Muscle of leg (tissue), 16 donors: ENCODE measurements around the gene KCNQ1OT1. TPM values are rescaled to one million over a fixed set of nuclear protein-coding genes. Genes with fewer than 3 reads are reported as not detected.

Experiments used
- DNase-seq: peaks from one replicate; pipeline ENCODE4 v3.0.0; 2013
- H3K27ac ChIP-seq: one replicate; pipeline ENCODE4 v1.5.1; 2013; ENCODE audit warnings: mild to moderate bottlenecking, low read length, control low read depth
- H3K27me3 ChIP-seq: one replicate; pipeline ENCODE4 v1.6.1; 2013; ENCODE audit warnings: low read length; ENCODE audit not compliant: control insufficient read depth, insufficient read depth
- H3K36me3 ChIP-seq: one replicate; pipeline ENCODE4 v1.6.1; 2013; ENCODE audit warnings: low read length; ENCODE audit not compliant: control insufficient read depth, insufficient read depth
- H3K4me1 ChIP-seq: one replicate; pipeline ENCODE4 v1.6.1; 2013; ENCODE audit warnings: low read length; ENCODE audit not compliant: control insufficient read depth, insufficient read depth
- H3K4me3 ChIP-seq: one replicate; pipeline ENCODE4 v1.5.1; 2013; ENCODE audit warnings: low read length, control low read depth
- H3K9me3 ChIP-seq: replicated peaks from 2 replicates; pipeline ENCODE4 v1.6.1; 2013; ENCODE audit warnings: low read depth, low read length; ENCODE audit not compliant: control insufficient read depth
- WGBS: methylation state at CpG from one replicate; pipeline ENCODE4 v1.1.5; 2013; ENCODE audit warnings: missing lambda C conversion rate; ENCODE audit not compliant: insufficient coverage; 5-methylcytosine and 5-hydroxymethylcytosine counted together
- long read RNA-seq, 11 donors: transcript quantifications; one replicate each; lab custom pipeline, GENCODE V29; 2026
- polyA plus RNA-seq, 8 donors: library from polyadenylated mRNA; unstranded; fragments of 120-200 nt; gene quantifications; one replicate each; pipeline versions ENCODE4 v1.2.1 to v1.2.3, GENCODE V29; 2013; ENCODE audit warnings: inconsistent platforms in 1 of 8, low replicate concordance in 1 of 8; ENCODE audit not compliant: insufficient read length in 8 of 8, insufficient read depth in 1 of 8
- total RNA-seq: library from RNA; stranded (reverse); fragments of 120-200 nt; gene quantifications from one replicate; pipeline ENCODE4 v1.2.4, GENCODE V29; 2013

KCNQ1OT1 gene
- total RNA-seq (10.8 TPM), polyA plus RNA-seq (1 to 10 TPM in 3 of 8 donors, under 1 TPM in 5; 0.45 to 1.5 (median 0.90) TPM)
- long read RNA-seq, donor 1, full-length matches to known transcripts = 43 of 43 reads
- long read RNA-seq, donor 1, partial matches to known transcripts = 0 of 43 reads
- long read RNA-seq, donor 1, other reads (novel, unspliced or antisense) = 0 of 43 reads
- long read RNA-seq, donor 2, full-length matches to known transcripts = 2 of 2 reads
- long read RNA-seq, donor 2, partial matches to known transcripts = 0 of 2 reads
- long read RNA-seq, donor 2, other reads (novel, unspliced or antisense) = 0 of 2 reads
- long read RNA-seq, donor 3, full-length matches to known transcripts = 71 of 71 reads
- long read RNA-seq, donor 3, partial matches to known transcripts = 0 of 71 reads
- long read RNA-seq, donor 3, other reads (novel, unspliced or antisense) = 0 of 71 reads
- long read RNA-seq, donor 4, full-length matches to known transcripts = 28 of 28 reads
- long read RNA-seq, donor 4, partial matches to known transcripts = 0 of 28 reads
- long read RNA-seq, donor 4, other reads (novel, unspliced or antisense) = 0 of 28 reads
- long read RNA-seq, donor 5, full-length matches to known transcripts = 49 of 49 reads
- long read RNA-seq, donor 5, partial matches to known transcripts = 0 of 49 reads
- long read RNA-seq, donor 5, other reads (novel, unspliced or antisense) = 0 of 49 reads
- long read RNA-seq, donor 6, full-length matches to known transcripts = 59 of 59 reads
- long read RNA-seq, donor 6, partial matches to known transcripts = 0 of 59 reads
- long read RNA-seq, donor 6, other reads (novel, unspliced or antisense) = 0 of 59 reads
- long read RNA-seq, donor 7, full-length matches to known transcripts = 24 of 24 reads
- long read RNA-seq, donor 7, partial matches to known transcripts = 0 of 24 reads
- long read RNA-seq, donor 7, other reads (novel, unspliced or antisense) = 0 of 24 reads
- long read RNA-seq, donor 8, full-length matches to known transcripts = 38 of 38 reads
- long read RNA-seq, donor 8, partial matches to known transcripts = 0 of 38 reads
- long read RNA-seq, donor 8, other reads (novel, unspliced or antisense) = 0 of 38 reads
- long read RNA-seq, donor 9, full-length matches to known transcripts = 46 of 46 reads
- long read RNA-seq, donor 9, partial matches to known transcripts = 0 of 46 reads
- long read RNA-seq, donor 9, other reads (novel, unspliced or antisense) = 0 of 46 reads
- long read RNA-seq, donor 10, full-length matches to known transcripts = 162 of 162 reads
- long read RNA-seq, donor 10, partial matches to known transcripts = 0 of 162 reads
- long read RNA-seq, donor 10, other reads (novel, unspliced or antisense) = 0 of 162 reads
- long read RNA-seq, donor 11, full-length matches to known transcripts = 64 of 71 reads
- long read RNA-seq, donor 11, partial matches to known transcripts = 7 of 71 reads
- long read RNA-seq, donor 11, other reads (novel, unspliced or antisense) = 0 of 71 reads

- peak within 1 kb of the TSS; percentile 94 for H3K27ac ChIP-seq
- no peaks in the 10 kb centered on the region for H3K27me3 ChIP-seq
- H3K4me1 ChIP-seq = peaks cover 66% of the 10 kb centered on the region
- peak within 1 kb of the TSS; percentile 89 for H3K4me3 ChIP-seq
- DNase-seq = peak; percentile 98
- H3K36me3 ChIP-seq = no peaks in the 10 kb centered on the region
- no peaks in the 10 kb centered on the region for H3K9me3 ChIP-seq
- WGBS = 44% methylated on average over 98 of the region's 98 CpGs
Measured at GRCh38 chr11:2699531-2700414, at the start of gene KCNQ1OT1. KCNQ1OT1 (minus strand) TSS chr11:2699994.

GRCh38 chr11:2748814-2749554, 49.2 kb upstream of the KCNQ1OT1 start:
- DNase-seq = no peak
- Histone ChIP-seq H3K4me3 (no peak overlapping the region), H3K4me1 (peaks cover 29% of the 10 kb centered on the region), H3K9me3 (peaks cover under 1% of the 10 kb centered on the region), H3K36me3 (no peaks in the 10 kb centered on the region), H3K27ac (no peak overlapping the region), H3K27me3 (peaks cover 7% of the 10 kb centered on the region)
- 96% methylated on average over 12 of the region's 17 CpGs for WGBS

GRCh38 chr11:2748061-2748813, 48.4 kb upstream of the KCNQ1OT1 start:
- no peak overlapping the region for H3K27ac ChIP-seq
- no peaks in the 10 kb centered on the region for H3K9me3 ChIP-seq
- no peak for DNase-seq
- H3K27me3 ChIP-seq = peaks cover 7% of the 10 kb centered on the region
- H3K36me3 ChIP-seq = no peaks in the 10 kb centered on the region
- H3K4me1 ChIP-seq = peaks cover 37% of the 10 kb centered on the region
- no peak overlapping the region for H3K4me3 ChIP-seq
- WGBS = 69% methylated on average over 10 of the region's 11 CpGs

- 82% methylated on average over 10 of the region's 16 CpGs for WGBS
- Histone ChIP-seq H3K4me3 (no peak overlapping the region), H3K9me3 (no peaks in the 10 kb centered on the region), H3K36me3 (no peaks in the 10 kb centered on the region), H3K27me3 (peaks cover 3% of the 10 kb centered on the region), H3K4me1 (peaks cover 45% of the 10 kb centered on the region), H3K27ac (no peak overlapping the region)
- no peak for DNase-seq
Measured at GRCh38 chr11:2747248-2748027, 47.6 kb upstream of the KCNQ1OT1 start.

GRCh38 chr11:2746401-2747247, 46.8 kb upstream of the KCNQ1OT1 start:
- 85% methylated on average over 22 of the region's 24 CpGs for WGBS
- Histone ChIP-seq H3K36me3 (no peaks in the 10 kb centered on the region), H3K9me3 (no peaks in the 10 kb centered on the region), H3K4me3 (no peak overlapping the region), H3K27me3 (no peaks in the 10 kb centered on the region), H3K4me1 (peaks cover 53% of the 10 kb centered on the region), H3K27ac (no peak overlapping the region)
- DNase-seq = peak; percentile 14

- peaks cover 58% of the 10 kb centered on the region for H3K4me1 ChIP-seq
- 84% methylated on average over 7 of the region's 14 CpGs for WGBS
- no peak for DNase-seq
Measured at GRCh38 chr11:2745511-2745910, 45.7 kb upstream of the KCNQ1OT1 start.

GRCh38 chr11:2744166-2744565, 44.4 kb upstream of the KCNQ1OT1 start:
- Histone ChIP-seq H3K27ac (no peak overlapping the region), H3K27me3 (no peaks in the 10 kb centered on the region), H3K36me3 (no peaks in the 10 kb centered on the region), H3K9me3 (no peaks in the 10 kb centered on the region), H3K4me3 (no peak overlapping the region), H3K4me1 (peaks cover 63% of the 10 kb centered on the region)
- WGBS = 96% methylated on average over 8 of the region's 9 CpGs
- DNase-seq = peak; percentile 35

More at GRCh38 chr11:2745511-2745910, 45.7 kb upstream of the KCNQ1OT1 start:
- Histone ChIP-seq H3K27me3 (no peaks in the 10 kb centered on the region), H3K9me3 (no peaks in the 10 kb centered on the region), H3K4me3 (no peak overlapping the region), H3K36me3 (no peaks in the 10 kb centered on the region), H3K27ac (no peak overlapping the region)
